Ovary (tissue), 3 donors: Measurements from ENCODE around the gene PPIAL4G.
"Not testable (repeated sequence)": the region's sequence is repeated elsewhere in the genome, so short reads cannot be mapped to it uniquely, and the experiment has no call there.

Experiments
- EP300 ChIP-seq: sonication (generic); formaldehyde crosslinking; IDR thresholded peaks from one replicate; pipeline ENCODE4 v1.6.1; 2017; ENCODE audit warnings: antibody characterized with exemption
- POLR2A ChIP-seq: fragments of 450-650 bp; IDR thresholded peaks from one replicate; pipeline ENCODE4 v1.6.1; 2017; ENCODE audit warnings: antibody characterized with exemption, mild to moderate bottlenecking, moderate library complexity
- TF ChIP-seq, protein P1 (sequence below), 3 donors: fragments of 450-650 bp in 2 of 3; fragments of 200-600 bp in 1 of 3; IDR thresholded peaks; one replicate each; pipeline versions ENCODE4 v1.5.1 to v1.8.0; 2016 to 2022; ENCODE audit warnings: antibody characterized with exemption in 3 of 3, mild to moderate bottlenecking in 1 of 3
- donor health status: DM: no; HTN: no; CAD: no.

DNA sequence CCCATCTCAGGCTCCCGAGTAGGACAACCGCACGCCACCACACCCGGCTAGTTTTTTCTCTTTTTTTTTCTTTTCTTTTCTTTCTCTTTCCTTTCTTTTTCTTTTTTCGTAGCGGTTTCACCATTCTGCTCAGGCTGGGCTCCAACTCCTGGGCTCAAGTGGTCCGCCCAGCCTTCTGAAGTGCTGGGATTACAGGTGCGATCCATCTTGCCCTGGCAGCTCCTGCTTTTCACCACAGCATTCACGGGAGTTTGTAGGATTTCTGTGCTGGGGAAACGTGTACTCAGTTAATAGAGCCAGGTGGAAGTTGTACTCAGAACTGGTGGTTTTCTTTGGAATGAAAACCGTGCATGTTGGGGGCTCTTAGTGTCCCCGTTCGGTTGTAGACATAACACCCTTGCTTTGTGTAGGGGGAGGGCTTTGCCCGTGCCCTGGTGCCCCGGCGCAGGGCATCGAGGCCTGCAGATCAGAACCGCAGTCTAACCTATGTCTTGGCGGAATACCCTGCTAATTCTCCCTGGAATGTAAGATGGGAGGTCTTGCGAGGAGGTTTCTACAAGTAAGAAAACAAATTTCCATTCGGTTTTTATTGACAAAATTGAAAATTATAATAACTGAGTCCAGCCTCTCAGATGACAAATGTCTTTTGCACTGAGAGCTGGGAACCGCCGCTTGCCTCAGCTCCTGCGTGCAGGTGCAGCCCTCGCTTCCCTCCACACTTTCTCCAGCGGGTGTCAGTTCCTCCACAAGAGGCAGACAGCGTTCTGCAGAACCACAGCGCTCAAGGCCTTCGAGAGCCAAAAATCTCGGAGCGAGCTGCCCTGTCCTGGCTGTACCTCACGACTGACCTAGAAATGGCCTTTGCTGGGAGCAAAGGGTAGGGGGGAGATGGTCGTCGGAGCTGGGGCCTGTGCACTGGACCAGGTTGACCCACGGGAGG is 40.4 kb upstream of the PPIAL4G start:
- TF ChIP-seq, protein P1, sequence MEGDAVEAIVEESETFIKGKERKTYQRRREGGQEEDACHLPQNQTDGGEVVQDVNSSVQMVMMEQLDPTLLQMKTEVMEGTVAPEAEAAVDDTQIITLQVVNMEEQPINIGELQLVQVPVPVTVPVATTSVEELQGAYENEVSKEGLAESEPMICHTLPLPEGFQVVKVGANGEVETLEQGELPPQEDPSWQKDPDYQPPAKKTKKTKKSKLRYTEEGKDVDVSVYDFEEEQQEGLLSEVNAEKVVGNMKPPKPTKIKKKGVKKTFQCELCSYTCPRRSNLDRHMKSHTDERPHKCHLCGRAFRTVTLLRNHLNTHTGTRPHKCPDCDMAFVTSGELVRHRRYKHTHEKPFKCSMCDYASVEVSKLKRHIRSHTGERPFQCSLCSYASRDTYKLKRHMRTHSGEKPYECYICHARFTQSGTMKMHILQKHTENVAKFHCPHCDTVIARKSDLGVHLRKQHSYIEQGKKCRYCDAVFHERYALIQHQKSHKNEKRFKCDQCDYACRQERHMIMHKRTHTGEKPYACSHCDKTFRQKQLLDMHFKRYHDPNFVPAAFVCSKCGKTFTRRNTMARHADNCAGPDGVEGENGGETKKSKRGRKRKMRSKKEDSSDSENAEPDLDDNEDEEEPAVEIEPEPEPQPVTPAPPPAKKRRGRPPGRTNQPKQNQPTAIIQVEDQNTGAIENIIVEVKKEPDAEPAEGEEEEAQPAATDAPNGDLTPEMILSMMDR (IDR thresholded peaks at IDR 0.05) = not testable (repeated sequence)
- TF ChIP-seq POLR2A, EP300: not testable (repeated sequence)
